HG03045 (cell line): ENCODE results near the gene SLC12A5.

ENCODE experiments used
- ATAC-seq: cut with Tn5 transposase; IDR thresholded peaks from one replicate; pipeline ENCODE4 v1.9.1; 2021; ENCODE audit warnings: mild to moderate bottlenecking, moderate library complexity; ENCODE audit not compliant: unreplicated experiment

The SLC12A5 gene

GRCh38 chr20:46006022-46006705, 22.9 kb upstream of the SLC12A5 start:
- no peak for ATAC-seq

GRCh38 chr20:46006964-46007363, 22.1 kb upstream of the SLC12A5 start:
- ATAC-seq: no peak

DNA sequence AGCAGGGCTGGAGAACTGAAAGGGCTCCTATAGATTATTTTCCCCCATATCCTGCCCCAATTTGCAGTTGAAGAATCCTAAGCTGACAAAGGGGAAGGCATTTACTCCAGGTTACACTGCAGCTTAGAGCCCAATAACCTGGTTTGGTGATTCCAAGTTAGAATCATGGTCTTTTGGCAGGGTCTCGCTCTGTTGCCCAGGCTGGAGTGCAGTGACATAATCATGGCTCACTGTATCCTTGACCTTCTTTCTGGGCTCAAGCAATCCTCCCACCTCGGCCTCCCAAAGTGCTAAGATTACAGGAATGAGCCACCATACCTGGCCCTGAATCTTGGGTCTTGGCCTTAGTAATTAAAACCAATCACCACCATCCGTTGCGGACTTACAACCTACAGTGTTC, 21.3 kb upstream of the SLC12A5 start:
- no peak for ATAC-seq

DNA sequence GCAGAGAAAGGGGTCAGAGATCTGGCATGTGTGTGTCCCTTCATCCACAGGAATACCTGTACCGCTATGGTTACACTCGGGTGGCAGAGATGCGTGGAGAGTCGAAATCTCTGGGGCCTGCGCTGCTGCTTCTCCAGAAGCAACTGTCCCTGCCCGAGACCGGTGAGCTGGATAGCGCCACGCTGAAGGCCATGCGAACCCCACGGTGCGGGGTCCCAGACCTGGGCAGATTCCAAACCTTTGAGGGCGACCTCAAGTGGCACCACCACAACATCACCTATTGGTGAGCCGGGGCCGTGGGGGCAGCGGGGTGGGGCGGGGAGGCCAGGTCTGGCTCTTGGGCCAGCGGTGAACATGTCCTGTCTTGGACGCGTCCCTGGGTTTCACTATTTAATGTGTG, 19.2 kb upstream of the SLC12A5 start:
- ATAC-seq: no peak

DNA sequence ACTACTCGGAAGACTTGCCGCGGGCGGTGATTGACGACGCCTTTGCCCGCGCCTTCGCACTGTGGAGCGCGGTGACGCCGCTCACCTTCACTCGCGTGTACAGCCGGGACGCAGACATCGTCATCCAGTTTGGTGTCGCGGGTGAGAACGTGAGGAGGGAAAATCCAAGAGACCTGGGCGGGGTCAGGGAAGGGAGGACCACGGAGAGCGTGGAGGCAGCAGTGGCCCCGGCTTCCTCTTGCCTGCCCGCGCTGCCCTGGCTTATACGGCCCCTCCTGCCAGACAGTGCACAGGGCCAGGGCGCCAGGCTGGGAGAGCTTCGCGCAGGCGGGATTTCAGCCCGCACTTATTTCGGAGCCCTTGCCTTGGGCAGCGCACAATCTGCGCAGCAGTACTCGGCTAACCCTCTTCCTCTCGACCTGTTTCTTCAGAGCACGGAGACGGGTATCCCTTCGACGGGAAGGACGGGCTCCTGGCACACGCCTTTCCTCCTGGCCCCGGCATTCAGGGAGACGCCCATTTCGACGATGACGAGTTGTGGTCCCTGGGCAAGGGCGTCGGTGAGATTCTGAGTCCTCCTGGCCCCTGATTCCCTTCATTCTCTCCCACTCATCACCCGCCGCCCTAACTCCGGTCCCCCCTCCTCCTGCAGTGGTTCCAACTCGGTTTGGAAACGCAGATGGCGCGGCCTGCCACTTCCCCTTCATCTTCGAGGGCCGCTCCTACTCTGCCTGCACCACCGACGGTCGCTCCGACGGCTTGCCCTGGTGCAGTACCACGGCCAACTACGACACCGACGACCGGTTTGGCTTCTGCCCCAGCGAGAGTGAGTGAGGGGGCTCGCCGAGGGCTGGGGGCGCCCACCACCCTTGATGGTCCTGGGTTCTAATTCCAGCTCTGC, 18.3 kb upstream of the SLC12A5 start:
- no peak for ATAC-seq

DNA sequence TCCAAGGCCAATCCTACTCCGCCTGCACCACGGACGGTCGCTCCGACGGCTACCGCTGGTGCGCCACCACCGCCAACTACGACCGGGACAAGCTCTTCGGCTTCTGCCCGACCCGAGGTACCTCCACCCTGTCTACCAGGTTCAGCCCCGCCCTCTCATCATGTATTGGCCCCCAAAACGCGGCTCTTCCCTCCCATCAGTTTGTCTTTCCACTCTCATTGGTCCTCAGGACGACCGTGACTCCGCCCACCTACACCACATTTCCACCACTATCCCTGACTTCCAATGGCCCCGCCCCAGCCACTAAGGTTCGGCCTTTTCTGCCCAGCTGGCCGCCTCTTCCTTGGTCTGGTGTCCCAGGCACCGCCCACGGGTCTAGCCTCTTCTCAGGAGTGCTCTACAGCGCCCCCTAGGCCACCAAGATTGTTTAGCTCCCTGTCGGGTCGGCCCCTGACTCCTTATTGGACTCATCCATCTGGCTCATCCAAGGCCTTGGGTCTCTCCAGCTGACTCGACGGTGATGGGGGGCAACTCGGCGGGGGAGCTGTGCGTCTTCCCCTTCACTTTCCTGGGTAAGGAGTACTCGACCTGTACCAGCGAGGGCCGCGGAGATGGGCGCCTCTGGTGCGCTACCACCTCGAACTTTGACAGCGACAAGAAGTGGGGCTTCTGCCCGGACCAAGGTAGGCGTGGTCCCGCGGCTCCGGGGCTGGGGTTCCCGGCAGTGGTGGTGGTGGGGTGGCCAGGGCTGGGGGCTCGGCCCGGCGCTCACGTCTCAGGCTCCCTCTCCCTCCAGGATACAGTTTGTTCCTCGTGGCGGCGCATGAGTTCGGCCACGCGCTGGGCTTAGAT, 17.2 kb upstream of the SLC12A5 start:
- no peak for ATAC-seq

DNA sequence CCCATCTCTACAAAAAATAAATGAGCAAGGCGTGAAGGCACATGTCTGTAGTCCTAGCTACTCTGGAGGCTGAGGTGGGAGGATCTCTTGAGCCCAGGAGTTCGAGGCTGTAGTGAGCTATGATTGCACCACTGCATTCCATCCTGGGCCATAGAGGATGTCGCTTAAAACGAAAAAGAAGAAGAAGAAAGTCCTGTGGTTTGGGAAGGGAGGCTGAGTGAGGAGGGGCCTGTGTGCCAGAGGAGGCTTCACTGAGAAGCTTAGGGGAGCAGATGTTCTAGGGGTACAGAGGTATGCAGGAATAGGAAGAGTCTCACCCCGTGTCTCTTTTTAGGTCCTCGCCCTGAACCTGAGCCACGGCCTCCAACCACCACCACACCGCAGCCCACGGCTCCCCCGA, 16.1 kb upstream of the SLC12A5 start:
- ATAC-seq: no peak

DNA sequence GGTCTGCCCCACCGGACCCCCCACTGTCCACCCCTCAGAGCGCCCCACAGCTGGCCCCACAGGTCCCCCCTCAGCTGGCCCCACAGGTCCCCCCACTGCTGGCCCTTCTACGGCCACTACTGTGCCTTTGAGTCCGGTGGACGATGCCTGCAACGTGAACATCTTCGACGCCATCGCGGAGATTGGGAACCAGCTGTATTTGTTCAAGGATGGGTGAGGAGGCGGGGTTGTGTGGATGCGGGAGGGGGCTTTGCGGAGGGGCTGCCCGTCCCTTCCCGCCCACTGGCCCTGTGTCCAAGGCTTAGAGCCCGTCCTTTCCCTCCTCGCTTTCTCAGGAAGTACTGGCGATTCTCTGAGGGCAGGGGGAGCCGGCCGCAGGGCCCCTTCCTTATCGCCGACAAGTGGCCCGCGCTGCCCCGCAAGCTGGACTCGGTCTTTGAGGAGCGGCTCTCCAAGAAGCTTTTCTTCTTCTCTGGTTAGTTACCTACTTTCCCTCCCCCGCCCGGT, 15.6 kb upstream of the SLC12A5 start:
- ATAC-seq: no peak

DNA sequence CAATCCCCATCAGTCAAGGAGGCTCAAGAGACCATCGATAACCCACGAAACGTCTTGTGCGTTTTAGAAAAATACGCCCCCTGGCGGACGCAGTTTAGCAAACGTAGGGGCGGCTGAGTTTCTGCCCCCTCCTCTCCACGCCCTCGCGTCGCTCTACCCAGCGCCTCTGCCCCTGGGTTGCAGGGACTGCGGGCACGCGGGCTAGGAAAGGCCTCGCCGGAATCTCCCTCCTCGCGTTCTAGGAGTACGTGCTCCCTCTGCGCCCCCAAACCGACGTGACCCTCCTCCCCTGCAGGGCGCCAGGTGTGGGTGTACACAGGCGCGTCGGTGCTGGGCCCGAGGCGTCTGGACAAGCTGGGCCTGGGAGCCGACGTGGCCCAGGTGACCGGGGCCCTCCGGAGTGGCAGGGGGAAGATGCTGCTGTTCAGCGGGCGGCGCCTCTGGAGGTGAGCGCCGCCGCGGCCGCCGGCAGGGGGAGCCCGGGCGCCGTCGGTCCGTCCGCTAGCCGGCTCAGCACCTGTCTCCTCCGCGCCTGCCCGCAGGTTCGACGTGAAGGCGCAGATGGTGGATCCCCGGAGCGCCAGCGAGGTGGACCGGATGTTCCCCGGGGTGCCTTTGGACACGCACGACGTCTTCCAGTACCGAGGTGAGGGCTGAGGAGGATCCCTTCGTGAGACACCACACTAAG, 15.0 kb upstream of the SLC12A5 start:
- peak; percentile 60 for ATAC-seq

DNA sequence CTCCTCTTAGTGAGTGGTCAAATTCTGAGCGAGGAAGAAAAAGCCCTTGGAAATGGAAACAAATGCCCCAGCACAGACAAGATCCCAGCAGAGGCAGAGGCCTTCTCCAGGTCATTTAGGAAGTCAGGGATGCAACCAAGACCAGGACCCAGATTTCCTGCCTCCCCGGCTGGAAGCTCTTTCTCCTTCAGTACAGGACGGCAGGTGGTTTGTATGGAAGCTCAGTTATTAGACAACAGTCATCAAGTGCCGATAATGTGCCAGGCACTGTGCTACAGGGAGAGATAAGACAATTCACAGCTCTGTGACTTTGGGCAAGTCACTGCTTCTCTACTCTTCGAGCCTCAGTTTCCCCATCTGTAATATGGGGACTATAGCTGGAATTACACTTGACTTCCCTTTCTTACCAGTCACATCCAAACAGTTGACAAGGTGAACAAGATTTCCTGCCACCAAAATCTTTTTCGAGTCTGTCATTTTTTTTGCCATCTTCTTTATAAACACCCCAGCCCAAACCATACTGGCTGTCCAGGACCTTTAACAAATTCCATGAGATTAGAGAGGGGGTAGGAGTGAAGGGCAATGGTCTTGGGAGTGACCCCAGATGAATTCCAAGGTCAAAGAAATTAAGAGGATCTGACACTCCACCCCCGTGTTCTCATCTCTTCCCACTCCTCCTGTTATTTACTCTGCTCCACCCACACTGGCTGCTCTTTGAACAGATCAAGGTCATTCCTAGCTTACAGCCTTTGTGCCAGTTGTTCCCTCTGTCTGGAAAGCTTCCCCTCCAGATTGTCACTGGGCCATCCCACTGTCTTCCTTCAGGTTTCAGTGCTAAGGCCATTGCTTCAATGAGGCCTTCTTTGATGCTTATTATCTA, 14.3 kb upstream of the SLC12A5 start:
- ATAC-seq: no peak

- no peak for ATAC-seq
These were observed 11.7 kb upstream of the SLC12A5 start for GRCh38 chr20:46017272-46017671.

DNA sequence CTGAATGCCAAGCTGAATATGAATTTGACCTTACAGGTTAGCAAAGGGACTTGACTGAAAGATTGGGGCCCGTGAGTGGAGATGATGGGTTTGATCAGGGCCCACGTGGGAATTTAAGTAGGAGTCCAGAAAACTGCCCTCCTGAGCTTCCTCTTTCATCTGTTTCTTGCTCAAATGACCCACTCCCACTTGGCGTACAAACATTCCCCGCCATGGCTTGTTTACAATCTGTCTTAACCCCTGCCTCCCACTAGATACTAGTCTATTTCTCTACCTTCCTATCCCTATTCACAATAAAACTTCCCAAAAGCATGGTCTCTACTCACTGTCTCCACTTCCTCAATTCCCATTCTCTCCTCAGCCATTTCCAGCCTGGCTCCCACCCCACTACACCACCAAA, 10.9 kb upstream of the SLC12A5 start:
- ATAC-seq: no peak

DNA sequence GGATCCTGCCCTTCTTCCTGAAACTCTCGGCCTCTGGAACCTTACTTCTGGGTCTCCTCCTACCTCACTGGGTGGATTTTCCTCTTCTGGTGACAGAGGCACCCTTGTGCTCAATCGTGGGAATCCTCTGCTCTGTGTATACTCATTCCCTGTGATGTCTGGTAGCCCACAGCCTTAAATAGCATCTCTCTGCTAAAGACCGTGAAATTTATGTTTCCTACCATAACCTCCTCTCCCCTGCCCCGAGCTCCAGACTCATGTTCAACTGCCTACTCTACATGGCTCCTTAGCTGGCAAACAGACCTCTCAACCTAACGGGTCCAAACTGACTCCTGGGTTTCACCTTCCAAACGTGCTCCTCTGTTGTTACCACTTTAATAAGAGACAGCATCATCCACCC, 10.4 kb upstream of the SLC12A5 start:
- ATAC-seq: no peak

GRCh38 chr20:46020555-46020954, 8.5 kb upstream of the SLC12A5 start:
- no peak for ATAC-seq

- ATAC-seq: no peak
These were observed 7.4 kb upstream of the SLC12A5 start for GRCh38 chr20:46021361-46022359.

- no peak for ATAC-seq
These were observed 6.4 kb upstream of the SLC12A5 start for GRCh38 chr20:46022411-46023147.

- ATAC-seq: no peak
These were observed 5.9 kb upstream of the SLC12A5 start for GRCh38 chr20:46023148-46023484.

DNA sequence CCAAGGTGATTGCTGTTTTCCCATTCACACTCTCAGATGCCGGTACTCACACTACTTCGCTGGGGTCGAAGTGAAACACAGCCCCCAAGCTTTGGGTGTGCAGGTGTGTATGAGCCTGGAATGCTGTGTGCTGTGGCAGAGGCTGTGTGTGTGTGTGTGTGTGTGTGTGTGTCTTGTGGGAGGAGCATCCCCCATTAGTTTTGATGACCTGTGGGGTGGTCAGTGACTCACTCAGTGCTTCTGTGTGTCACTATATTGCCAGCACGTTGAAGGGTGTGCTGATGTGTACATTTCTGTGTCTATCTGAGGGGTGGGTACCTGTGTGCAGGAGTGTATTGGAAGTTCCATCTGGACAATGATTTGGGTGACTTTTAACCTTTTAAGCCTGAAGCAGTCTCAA, 5.0 kb upstream of the SLC12A5 start:
- ATAC-seq: no peak
